Measurements from ENCODE around the gene RNF31.
"Not testable (repeated sequence)": the region's sequence is repeated elsewhere in the genome, so short reads cannot be mapped to it uniquely, and the experiment has no call there.

The RNF31 gene

DNA sequence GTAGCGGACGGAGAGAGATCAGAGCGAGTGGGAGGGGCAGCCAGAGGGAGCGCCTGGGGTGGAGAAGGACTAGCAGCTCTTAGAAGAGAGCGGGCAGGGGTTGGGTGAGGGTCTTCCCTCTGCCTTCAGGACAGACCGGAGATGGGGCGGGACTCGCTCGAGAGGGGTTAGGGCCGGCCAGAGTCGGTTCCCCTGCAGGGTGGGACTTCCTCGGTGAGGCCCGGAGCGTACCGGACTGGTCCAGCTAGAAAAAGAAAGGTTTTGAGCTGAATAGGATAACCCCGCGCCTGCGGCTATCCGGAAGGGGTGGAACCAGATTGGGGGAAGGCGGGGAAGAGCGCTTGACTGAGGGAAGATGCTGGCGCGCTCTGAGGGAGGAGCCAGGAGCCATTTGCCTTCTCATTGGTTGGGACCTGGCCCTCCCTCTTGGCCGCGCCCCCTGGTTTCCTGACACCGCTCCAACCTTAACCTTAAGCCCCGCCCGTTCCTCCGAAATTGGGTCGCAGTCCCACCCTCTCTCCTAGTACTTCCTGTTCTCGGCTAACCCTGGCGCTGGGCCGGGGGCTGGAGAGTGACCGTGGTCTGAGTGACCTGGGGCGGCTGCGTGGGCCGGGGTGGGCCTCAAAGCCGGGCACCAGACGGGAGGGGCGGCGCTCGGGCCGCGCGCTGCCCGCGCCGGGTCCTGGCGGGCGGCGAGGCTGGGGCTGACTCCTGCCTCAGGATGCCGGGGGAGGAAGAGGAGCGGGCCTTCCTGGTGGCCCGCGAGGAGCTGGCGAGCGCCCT lies at the start of gene RNF31:
TSS of gene RNF31 (plus strand) at position 521 of the 783 bp plus-strand sequence. CDS start at position 722, 201 bp downstream.
- DNase-seq (ENCODE audit: low read depth): peak; percentile 90

DNA sequence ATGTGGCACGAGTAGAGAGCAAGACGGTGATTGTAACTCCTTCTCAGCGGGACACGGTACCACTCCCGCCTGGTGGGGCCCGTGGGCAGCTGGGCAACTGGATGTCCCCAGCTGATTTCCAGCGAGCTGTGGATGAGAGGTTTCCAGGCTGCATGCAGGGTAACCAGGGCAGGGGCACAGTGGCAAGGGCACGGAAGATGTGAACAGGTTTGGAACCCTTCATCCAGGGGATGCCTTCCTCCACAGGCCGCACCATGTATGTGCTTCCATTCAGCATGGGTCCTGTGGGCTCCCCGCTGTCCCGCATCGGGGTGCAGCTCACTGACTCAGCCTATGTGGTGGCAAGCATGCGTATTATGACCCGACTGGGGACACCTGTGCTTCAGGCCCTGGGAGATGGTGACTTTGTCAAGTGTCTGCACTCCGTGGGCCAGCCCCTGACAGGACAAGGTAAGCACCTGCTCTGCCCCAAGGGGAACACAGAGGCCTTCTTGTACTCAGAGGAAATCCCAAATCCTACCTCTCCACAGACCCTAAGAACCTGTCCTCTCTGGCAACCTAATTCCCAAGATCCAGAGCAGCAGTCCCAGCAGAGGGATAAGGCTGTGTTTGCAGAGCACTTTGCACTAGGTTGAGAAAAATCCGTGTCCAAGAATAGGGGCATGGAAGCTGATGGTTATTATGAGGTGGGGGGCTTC lies 48.9 kb upstream of the RNF31 start:
- DNase-seq (ENCODE audit: low read depth): no peak

DNA sequence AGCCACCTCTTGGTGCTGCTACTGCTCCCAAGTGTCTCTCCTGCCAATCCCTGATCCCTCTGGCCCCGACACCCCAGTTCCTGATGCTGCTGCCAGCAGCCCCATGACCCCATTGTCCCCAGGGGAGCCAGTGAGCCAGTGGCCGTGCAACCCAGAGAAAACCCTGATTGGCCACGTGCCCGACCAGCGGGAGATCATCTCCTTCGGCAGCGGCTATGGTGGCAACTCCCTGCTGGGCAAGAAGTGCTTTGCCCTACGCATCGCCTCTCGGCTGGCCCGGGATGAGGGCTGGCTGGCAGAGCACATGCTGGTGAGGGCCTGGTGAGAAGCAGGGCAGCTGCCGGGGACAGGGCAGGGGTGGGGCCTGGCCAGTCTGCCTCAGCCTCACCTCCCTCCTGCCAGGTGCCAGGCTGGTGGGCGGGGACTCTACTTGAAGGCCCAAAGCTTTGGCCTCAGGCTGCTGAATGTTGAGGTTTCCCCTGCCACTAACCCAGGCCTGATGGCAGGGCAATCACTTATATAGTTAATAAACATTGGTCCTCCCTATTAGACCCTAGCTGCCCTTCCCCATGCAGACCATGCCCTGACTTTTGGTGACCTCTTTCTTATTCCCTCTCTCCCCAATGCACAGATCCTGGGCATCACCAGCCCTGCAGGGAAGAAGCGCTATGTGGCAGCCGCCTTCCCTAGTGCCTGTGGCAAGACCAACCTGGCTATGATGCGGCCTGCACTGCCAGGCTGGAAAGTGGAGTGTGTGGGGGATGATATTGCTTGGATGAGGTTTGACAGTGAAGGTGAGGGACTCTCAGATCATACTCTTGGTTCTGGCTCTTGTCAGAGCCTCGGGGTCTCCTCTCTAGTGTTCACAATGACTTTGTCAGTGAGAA lies 48.1 kb upstream of the RNF31 start:
- DNase-seq (ENCODE audit: low read depth): no peak

DNA sequence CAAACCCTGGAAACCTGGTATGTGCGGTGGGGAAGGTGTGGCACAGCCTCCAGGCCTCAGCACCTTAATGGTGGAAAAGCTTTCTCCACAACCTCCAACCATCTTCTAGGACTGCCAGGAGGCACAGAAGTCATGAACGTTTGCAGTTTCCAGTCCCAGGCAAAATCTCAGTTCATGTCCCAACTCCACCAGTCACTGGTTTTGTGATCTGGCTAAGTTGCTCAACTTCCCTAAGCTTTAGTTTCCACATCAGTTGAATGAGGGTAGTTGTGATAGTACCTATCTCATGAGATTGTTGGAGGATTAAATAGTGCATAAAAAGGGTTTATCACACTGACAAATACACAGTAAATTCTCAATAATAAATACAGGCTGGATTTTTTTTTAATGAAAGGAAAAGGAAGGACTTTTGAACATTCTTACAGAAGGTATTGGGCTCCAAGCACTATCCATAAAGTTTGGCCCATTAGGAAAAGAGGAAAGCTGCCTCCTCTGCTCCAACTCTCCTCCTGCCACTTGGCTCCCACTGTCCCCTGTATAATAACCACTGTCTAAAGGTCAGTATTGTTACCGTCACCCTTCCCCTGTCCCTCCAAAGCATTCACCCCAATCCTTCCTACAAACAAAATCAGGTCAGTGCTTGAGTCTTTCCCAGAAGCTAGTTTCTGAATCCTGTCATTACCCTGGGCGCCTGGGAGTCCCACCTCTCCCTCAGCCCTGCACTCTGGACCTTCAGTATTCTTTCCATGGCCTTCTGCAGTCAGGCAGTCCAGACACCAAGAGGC lies 46.9 kb upstream of the RNF31 start:
- DNase-seq (ENCODE audit: low read depth): no peak

DNA sequence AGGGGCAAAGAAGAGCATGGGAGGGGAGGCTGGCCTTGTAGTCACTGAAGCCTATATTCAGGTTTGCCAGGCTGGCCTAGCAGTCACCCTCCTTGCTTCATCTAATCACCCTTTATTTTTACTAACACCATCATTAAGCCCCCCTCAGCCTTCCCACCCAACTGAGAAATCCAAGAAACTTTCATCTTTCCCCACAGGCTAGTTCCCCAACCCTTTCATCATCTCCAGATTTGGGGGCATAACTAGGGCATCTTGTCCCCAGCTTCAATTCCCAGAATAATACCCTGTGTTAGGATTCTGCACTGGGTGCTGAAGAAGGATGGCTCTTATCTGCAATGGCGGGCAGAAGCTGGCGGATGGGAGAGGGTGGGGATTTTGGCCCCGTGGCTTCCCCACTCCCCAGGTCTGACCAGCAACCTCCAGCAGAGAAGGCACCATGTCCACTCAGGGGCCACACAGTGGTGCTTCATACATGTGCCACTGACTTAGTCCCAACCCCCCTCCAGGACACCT lies 46.3 kb upstream of the RNF31 start:
- DNase-seq (ENCODE audit: low read depth): no peak

DNA sequence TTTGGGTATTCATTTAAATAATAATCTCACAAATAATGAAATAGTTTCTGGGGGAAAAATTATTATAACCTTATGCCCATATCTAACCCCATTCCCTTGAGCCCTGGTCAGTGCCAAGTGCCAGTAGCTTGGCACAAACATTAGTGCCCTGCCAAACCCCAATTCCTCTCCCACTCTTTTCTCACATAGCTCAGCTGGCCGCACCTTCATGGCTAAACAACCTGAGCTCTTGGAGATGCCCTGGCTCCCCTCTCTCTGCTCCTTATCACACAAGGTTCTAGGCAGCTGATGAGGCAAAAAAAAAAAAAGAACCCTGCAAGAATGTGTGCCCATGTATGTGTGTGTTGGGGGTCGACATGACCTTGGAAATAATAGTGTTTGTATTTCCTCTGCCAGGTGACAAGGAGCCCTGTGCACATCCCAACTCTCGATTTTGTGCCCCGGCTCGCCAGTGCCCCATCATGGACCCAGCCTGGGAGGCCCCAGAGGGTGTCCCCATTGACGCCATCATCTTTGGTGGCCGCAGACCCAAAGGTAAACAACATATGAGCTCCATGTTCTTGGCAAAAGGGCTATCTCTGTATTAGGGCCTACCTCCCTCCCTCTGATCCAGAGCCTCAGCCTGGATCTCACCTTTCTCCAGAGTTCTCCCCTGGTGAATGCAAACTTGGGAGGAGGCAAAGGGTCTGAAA lies 44.8 kb upstream of the RNF31 start:
- DNase-seq (ENCODE audit: low read depth): no peak

DNA sequence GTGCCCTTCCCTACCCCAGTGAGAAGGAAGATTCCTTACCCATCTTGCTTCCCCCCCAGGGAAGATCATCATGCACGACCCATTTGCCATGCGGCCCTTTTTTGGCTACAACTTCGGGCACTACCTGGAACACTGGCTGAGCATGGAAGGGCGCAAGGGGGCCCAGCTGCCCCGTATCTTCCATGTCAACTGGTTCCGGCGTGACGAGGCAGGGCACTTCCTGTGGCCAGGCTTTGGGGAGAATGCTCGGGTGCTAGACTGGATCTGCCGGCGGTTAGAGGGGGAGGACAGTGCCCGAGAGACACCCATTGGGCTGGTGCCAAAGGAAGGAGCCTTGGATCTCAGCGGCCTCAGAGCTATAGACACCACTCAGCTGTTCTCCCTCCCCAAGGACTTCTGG lies 43.8 kb upstream of the RNF31 start:
- DNase-seq (ENCODE audit: low read depth): no peak

DNA sequence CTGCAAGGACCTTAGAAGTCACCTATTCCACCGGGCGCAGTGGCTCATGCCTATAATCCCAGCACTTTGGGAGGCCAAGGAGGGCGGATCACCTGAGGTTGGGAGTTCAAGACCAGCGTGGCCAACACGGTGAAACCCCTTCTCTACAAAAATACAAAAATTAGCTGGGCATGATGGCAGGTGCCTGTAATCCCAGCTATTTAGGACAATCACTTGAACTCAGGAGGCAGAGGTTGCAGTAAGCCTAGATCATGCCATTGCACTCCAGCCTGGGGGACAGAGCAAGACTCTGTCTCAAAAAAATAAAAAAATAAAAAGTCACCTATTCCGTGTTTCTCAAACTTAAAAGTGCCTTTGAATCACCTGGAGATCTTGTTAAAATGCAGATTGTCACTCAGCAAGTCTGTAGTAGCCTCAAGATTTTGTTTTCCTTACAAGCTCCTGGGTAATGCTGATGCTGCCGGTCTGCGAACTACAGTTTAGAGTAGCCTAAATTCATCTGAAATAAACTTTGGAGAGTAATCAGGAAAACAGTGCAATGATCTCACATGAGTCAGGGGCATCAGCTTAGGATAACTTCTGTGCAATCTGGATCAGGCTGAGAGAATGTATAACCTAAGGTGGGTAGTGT lies 41.6 kb upstream of the RNF31 start:
- DNase-seq (ENCODE audit: low read depth): not testable (repeated sequence)

DNA sequence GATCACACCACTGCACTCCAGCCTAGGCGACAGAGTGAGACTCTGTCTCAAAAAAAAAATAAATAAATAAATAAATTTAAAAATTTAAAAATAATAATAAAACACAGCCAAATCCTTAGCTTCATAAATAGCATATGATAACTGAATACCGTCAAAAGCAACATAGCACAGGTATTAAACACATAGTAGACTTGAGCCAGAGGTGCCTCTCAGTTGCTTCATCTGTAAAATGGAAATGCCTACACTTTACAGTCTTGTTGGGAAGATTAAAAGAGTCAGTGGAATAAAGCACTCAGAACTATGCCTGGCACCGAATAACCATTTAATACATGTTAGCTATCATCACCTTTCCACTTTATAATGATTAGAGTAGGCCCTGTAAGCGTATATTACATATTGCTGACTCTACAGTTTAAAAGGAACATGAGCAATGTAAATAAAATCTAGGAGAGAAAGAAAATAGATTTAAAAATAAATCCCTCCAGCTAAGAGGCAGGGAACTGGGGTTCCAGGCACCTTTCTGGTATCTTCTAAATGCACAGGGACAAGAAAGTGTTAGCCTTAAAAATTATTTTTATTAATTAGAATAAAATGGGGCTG lies 40.5 kb upstream of the RNF31 start:
- no peak for DNase-seq (ENCODE audit: low read depth)

DNA sequence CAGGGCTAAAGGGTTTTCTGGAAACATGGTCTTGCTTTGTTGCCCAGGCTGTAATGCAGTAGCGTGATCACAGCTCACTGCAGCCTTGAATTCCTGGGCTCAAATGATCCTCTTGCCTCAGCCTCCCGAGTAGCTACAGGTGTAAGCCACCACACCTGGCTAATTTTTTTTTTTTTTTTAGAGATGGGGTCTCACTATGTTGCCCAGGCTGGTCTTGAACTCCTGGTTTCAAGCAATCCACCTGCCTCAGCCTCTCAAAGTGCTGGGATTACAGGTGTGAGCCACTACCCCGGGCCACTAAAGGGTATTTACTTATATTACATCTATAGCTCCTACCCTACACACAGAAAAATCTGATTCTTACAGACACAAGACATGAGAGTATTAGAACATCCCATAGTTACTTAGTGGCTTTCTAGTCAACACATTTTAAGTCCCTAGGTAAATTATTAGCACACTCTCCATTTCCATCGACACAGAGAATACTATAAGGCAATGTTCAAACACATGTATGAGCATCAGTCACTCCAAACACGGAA lies 38.9 kb upstream of the RNF31 start:
- DNase-seq (ENCODE audit: low read depth): no peak

DNA sequence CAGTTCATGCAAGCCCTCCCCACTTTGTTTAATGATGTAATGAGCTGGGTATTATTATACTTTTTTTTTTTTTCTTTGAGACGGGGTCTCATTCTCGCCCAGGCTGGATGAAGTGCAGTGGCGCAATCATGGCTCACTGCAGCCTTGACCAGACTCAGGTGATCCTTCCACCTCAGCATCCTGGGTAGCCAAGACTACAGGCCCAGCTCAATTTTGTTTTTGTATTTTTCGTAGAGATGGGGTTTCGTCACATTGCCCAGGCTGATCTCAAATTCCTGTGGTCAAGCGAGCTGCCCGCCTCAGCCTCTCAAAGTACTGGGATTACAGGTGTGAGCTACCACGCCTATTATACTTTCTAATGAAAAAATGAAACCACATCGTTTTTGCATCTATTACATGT lies 37.2 kb upstream of the RNF31 start:
- no peak for DNase-seq (ENCODE audit: low read depth)

DNA sequence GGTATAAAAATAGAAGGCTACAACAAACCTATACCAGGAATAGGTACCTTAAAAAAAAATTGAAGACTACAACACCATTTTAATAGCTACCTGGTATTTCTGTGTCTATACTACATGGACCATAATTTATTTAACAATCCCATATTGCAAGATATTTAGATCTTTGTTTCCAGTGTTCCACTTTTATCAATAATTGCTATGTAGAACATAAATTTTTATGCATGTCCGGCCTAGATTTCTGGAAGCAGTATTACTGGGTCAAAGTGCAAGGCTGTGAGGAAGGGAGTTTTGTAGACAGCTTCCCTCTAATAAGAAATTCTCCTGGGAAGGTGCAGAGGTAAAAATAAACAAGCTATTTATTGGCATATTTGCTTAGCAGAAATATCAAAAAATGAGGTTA lies 36.8 kb upstream of the RNF31 start:
- no peak for DNase-seq (ENCODE audit: low read depth)

DNA sequence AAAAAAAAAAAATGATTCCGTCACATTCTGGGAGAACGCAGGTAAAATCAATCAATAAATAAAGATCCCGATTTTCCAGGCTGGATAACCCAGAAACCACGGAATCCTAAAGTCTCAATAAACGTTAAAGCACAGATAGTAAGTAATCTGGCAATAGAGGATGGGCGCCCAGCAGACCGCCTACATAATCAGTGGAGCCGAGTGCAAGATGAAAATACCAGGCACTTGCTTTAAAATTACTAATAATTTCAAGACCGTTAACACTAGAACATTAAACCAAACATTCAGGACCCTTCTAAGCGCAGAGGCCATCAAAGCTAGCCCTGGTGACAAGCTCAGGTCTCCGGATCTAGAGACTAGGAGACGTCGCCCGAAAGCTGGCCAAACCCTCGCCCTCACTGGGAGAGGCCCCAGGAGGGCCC lies 33.9 kb upstream of the RNF31 start:
- no peak for DNase-seq (ENCODE audit: low read depth)

DNA sequence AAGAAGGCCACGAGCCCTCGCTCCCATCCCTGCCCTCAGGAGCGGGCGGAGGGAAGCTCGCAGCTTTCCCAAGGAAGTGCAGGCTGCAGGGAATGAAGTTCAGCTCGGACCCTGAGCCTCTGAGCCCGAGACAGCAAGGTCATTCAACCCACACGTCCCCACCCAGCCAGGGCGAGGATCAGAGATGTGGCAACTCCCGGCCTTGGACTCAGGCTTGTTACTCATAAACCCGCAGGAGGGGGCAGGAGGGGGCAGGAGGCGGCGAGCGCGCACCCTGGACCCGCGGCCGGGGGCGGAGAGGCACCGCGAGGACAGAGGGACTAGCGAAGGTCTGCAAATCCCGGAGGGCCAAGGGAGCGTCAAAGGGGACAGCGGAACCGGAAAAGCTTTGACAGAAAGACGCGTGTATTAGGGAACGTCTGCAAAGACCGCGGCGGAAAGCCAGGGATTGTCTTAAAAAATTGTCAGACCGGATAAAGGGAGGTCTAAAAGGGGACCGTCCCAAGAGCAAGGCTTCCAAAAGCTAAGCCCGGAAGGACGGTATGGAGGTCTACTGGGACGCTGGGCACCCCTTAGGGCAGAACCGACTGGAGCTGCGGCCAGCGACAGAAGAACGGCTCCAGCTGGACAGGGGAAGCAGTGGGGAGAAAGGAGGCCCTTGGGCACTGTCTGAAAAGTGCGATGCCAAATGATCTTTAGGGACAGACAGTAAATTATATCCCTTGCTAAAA lies 33.3 kb upstream of the RNF31 start:
- DNase-seq (ENCODE audit: low read depth): peak; percentile 43

DNA sequence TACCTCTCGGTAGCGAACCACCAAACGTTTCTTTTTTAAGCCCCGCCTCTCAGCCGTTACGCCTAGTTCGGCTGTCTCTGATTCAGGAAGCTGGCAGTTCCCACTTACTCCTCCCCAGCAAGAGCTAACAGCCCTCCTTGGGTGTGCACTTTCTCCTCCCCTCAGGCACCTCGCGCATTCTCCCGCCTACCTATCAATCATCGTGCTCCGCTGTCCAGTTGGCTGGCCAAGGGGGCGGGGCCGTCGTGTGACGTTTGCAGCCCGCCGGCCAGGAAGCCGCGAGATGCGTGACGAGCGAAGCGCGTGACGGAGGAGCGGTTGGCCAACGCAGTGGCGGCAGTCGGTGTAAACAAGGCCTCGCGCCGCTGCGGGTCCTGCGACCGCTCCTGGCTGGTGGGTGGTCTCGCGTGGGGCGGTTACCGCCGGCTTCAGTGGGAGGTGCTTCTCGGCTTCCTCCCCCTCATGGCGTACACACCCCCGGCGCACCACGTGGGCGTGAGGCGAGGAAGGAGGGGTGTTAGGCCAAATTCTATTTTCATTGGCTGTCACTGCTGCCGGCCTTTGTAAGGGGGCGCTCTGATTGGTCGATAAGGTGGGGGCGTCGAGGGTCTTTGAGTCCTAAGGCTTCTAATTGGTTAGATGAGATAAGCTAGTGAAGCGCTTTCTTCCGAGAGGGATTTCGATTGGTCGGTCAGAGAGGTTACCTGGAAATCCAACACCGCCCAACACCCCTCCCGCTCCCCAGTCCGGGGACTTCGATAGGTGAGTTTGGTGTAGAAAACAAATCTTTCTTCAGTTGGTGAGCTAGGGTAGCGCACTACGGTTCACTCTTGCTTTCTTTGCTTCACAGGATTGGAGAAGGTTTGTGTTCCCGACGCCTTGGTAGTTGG lies 32.5 kb upstream of the RNF31 start, which contains the start of the genes DCAF11 and NRL:
TSS of gene DCAF11 (plus strand) at position 246 of the 890 bp plus-strand sequence. CDS start 818 bp downstream, outside the sequence.
TSS of gene NRL (minus strand) at position 418 of the 890 bp plus-strand sequence. CDS start 32,101 bp downstream, outside the sequence.
- DNase-seq (ENCODE audit: low read depth): peak; percentile 88

DNA sequence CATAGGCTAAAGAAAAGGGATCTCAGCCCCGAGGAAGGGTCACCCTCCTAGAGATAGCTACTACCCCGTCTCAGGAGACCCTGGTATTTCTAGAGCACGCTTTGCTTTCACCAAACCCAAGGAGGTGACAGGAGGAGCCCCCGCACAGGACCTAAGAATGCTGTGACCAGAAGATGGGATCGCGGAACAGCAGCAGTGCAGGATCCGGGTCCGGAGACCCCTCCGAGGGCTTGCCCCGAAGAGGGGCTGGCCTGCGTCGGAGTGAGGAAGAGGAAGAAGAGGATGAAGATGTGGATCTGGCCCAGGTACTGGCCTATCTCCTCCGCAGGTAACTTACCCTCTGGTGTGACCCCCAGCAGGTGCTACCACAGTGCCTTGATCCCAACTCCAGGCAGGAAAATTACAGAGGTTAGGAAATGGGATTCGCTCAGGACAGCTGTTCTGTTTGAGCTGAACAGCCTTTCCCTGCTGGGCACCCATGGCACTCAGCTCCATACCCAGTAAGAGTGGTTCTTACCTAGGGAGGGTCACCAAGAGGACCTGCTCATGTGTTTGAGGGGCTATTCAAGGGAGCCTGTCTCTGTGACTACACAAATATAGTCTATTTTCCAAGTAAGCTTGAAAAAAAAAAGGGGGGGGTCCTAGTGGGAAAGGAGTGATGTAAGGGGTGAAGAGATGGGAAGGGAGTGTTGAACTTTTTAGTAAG lies 31.7 kb upstream of the RNF31 start:
- no peak for DNase-seq (ENCODE audit: low read depth)

Measured in stimulated activated CD8-positive, alpha-beta memory T cell treated with anti-CD3 and anti-CD28 coated beads, Interleukin-15, amount 100 ng/mL, for 24 hours (primary cell).